Heart left ventricle (tissue), 13 donors: ENCODE measurements around the gene AK1.

ENCODE experiments used
- POLR2A ChIP-seq, 2 donors: fragments of 450-650 bp; IDR thresholded peaks; one replicate each; pipeline ENCODE4 v1.6.1; 2017; ENCODE audit warnings: antibody characterized with exemption in 2 of 2, mild to moderate bottlenecking in 2 of 2, moderate library complexity in 2 of 2
- TF ChIP-seq, protein P1 (sequence below), 12 donors: fragments of 200-600 bp; sonication (generic) in 4 of 12; IDR thresholded peaks; one replicate each; pipeline versions ENCODE4 v1.5.0 to v1.8.0; 2018 to 2022; ENCODE audit warnings: antibody characterized with exemption in 12 of 12, mild to moderate bottlenecking in 5 of 12
- donor health status: ischemic (EF 13 %, LVEDD 7.1; RV severe dilation, severe dysfunction).
- donor health status: DM: no; HTN: yes; CAD: no.
- donor health status: DM: no; HTN: no; CAD: no.
- donor health status: ischemic (EF 25% LVEDD 6.9; RV normal size, moderate dysfunction).
- donor health status: ischemic (EF 25% LVEDD 5.7; RV mildly dilated, moderate dysfunction).
- donor health status: ischemic (EF 35%, LVEDD 5.7; RV mildly dilated, moderate dysfunction).
- donor health status: nonischemic (EF 11% LVEDD 7.7; RV severe dilation, severe dysfunction).
- donor health status: DM: yes; HTN: yes; CAD: no.
- donor health status: PGD.
- donor health status: ischemic (EF 29% LVEDD 5.4; RV normal size, mild dysfunction).
- donor health status: nonischemic (EF 23%, LVEDD 6.1; RV moderate dilation, normal function).

DNA sequence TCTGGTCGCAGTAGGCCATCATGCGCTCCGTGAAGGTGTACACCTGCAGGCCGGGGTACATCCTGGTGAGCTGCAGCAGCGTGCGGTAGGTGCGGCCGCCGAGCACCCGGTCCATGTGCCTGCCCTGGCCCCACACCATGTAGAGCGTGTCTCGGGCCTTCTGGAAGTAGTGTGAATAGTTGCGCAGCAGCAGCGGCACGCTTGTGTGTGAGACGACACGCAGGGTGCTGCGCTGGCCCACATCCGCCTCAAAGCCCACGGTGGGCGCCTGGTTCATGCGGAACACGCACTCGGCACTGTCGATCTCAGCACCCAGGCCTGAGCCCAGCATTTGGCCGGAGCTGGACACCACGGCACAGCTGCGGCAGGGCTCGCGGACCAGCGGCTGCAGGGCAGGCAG is 34.8 kb upstream of the AK1 start:
- TF ChIP-seq POLR2A (IDR thresholded peaks at IDR 0.05): no peak
- TF ChIP-seq, protein P1, sequence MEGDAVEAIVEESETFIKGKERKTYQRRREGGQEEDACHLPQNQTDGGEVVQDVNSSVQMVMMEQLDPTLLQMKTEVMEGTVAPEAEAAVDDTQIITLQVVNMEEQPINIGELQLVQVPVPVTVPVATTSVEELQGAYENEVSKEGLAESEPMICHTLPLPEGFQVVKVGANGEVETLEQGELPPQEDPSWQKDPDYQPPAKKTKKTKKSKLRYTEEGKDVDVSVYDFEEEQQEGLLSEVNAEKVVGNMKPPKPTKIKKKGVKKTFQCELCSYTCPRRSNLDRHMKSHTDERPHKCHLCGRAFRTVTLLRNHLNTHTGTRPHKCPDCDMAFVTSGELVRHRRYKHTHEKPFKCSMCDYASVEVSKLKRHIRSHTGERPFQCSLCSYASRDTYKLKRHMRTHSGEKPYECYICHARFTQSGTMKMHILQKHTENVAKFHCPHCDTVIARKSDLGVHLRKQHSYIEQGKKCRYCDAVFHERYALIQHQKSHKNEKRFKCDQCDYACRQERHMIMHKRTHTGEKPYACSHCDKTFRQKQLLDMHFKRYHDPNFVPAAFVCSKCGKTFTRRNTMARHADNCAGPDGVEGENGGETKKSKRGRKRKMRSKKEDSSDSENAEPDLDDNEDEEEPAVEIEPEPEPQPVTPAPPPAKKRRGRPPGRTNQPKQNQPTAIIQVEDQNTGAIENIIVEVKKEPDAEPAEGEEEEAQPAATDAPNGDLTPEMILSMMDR (IDR thresholded peaks at IDR 0.05): no peak
